Colonic mucosa (tissue), 4 donors: ENCODE results near the gene MTUS2. TPM values are rescaled to one million over a fixed set of nuclear protein-coding genes. Genes with fewer than 3 reads are reported as not detected.

Experiments used
- DNase-seq: peaks from one replicate; pipeline ENCODE4 v3.0.0-alpha.2; 2020
- H3K27ac ChIP-seq: fragments of 200-600 bp; one replicate; pipeline ENCODE4 v1.8.0; 2021
- H3K27me3 ChIP-seq: fragments of 200-600 bp; one replicate; pipeline ENCODE4 v1.8.0; 2021
- H3K36me3 ChIP-seq: fragments of 200-600 bp; one replicate; pipeline ENCODE4 v1.8.0; 2021
- H3K4me1 ChIP-seq: fragments of 200-600 bp; one replicate; pipeline ENCODE4 v1.8.0; 2021; ENCODE audit warnings: mild to moderate bottlenecking
- H3K4me3 ChIP-seq: fragments of 200-600 bp; one replicate; pipeline ENCODE4 v1.8.0; 2021
- H3K9ac ChIP-seq, 2 donors: one replicate each; pipeline ENCODE4 v1.7.0; 2013; ENCODE audit warnings: control low read depth in 2 of 2, low read depth in 2 of 2, low read length in 2 of 2
- H3K9me3 ChIP-seq: fragments of 200-600 bp; one replicate; pipeline ENCODE4 v1.8.0; 2021
- CTCF ChIP-seq: fragments of 200-600 bp; IDR thresholded peaks from one replicate; pipeline ENCODE4 v1.8.0; 2022; ENCODE audit warnings: antibody characterized with exemption, mild to moderate bottlenecking
- intact Hi-C: fragments of 100-400 bp; cut with DNase I; formaldehyde crosslinking; loops from one replicate; pipeline ENCODE4 v1.14.1; 2022
- total RNA-seq, 2 donors: library from RNA; stranded (reverse); fragmentation: NEBNext Ultra II Directional in 1 of 2; extraction: Animal tissue kit (Norgen Biotek cat#: 25700) in 1 of 2; gene quantifications; one replicate each; pipeline ENCODE4 v1.2.1, GENCODE V29; 2021
- donor health status: healthy.
- donor health status: DM: no; HTN: no; CAD: no.
- donor health status: DM: no; HTN: no; CAD: no.

Gene MTUS2
- total RNA-seq, 2 donors from 2014 or later: 0.11 to 0.40 TPM

GRCh38 chr13:29131881-29132668 is 311.9 kb downstream of the MTUS2 start:
- Histone ChIP-seq H3K9me3 (peaks cover 3% of the 10 kb centered on the region), H3K27me3 (no peaks in the 10 kb centered on the region), H3K27ac (no peak overlapping the region), H3K36me3 (no peaks in the 10 kb centered on the region), H3K9ac (no peak overlapping the region), H3K4me1 (no peaks in the 10 kb centered on the region), H3K4me3 (no peak overlapping the region)
- intact Hi-C loops: no loop called here
- DNase-seq: no peak
- no peak for TF ChIP-seq CTCF

- Histone ChIP-seq H3K27me3 (no peaks in the 10 kb centered on the region), H3K9me3 (peaks cover 3% of the 10 kb centered on the region), H3K36me3 (no peaks in the 10 kb centered on the region), H3K4me3 (no peak overlapping the region), H3K4me1 (no peaks in the 10 kb centered on the region), H3K27ac (no peak overlapping the region), H3K9ac (no peak overlapping the region)
- DNase-seq: no peak
- intact Hi-C loops: no loop called here
- no peak for TF ChIP-seq CTCF
Measured at GRCh38 chr13:29136341-29136740, 316.2 kb downstream of the MTUS2 start.

- Histone ChIP-seq H3K27ac (no peak overlapping the region), H3K4me3 (no peak overlapping the region), H3K36me3 (no peaks in the 10 kb centered on the region), H3K9ac (no peak overlapping the region), H3K27me3 (no peaks in the 10 kb centered on the region), H3K9me3 (peaks cover 3% of the 10 kb centered on the region), H3K4me1 (no peaks in the 10 kb centered on the region)
- no peak for TF ChIP-seq CTCF
- no peak for DNase-seq
- intact Hi-C loops: no loop called here
Measured at GRCh38 chr13:29137016-29137415, 316.9 kb downstream of the MTUS2 start.

GRCh38 chr13:29137995-29138394 is 317.9 kb downstream of the MTUS2 start:
- Histone ChIP-seq H3K9me3 (peaks cover 3% of the 10 kb centered on the region), H3K36me3 (no peaks in the 10 kb centered on the region), H3K4me1 (no peaks in the 10 kb centered on the region), H3K27ac (no peak overlapping the region), H3K9ac (no peak overlapping the region), H3K4me3 (no peak overlapping the region), H3K27me3 (no peaks in the 10 kb centered on the region)
- no peak for TF ChIP-seq CTCF
- no peak for DNase-seq
- intact Hi-C loops: no loop called here

- Histone ChIP-seq H3K36me3 (no peaks in the 10 kb centered on the region), H3K4me1 (no peaks in the 10 kb centered on the region), H3K4me3 (no peak overlapping the region), H3K27me3 (no peaks in the 10 kb centered on the region), H3K27ac (no peak overlapping the region), H3K9ac (no peak overlapping the region), H3K9me3 (no peaks in the 10 kb centered on the region)
- no peak for DNase-seq
- intact Hi-C loops: no loop called here
- no peak for TF ChIP-seq CTCF
Measured at GRCh38 chr13:29140277-29140676, 320.1 kb downstream of the MTUS2 start.
